ENCODE measurements around the gene IRF2. TPM values are rescaled to one million over a fixed set of nuclear protein-coding genes. Genes with fewer than 3 reads are reported as not detected.

IRF2 gene
- total RNA-seq, 1 donor from 2014 or later, result 34.0 TPM

GRCh38 chr4:184368290-184368689 is 106.1 kb downstream of the IRF2 start:
- ATAC-seq (no peak), DNase-seq (ENCODE audit: missing footprints) (no peak)
- intact Hi-C loops (cut with DNase I), result no loop called here

GRCh38 chr4:184364100-184364921 is 110.0 kb downstream of the IRF2 start:
- DNase-seq (ENCODE audit: missing footprints) (no peak), ATAC-seq (no peak)
- intact Hi-C loops (cut with DNase I), result no loop called here

- intact Hi-C loops (cut with DNase I), result no loop called here
- ATAC-seq, result no peak
- no peak for DNase-seq (ENCODE audit: missing footprints)
Observed at GRCh38 chr4:184363258-184363657, 111.1 kb downstream of the IRF2 start.

- intact Hi-C loops (cut with DNase I), result no loop called here
- DNase-seq (ENCODE audit: missing footprints) (no peak), ATAC-seq (no peak)
Observed at GRCh38 chr4:184362396-184362795, 112.0 kb downstream of the IRF2 start.

GRCh38 chr4:184361443-184361842 is 112.9 kb downstream of the IRF2 start:
- no peak for ATAC-seq
- DNase-seq (ENCODE audit: missing footprints), result no peak
- intact Hi-C loops (cut with DNase I), result no loop called here

- intact Hi-C loops (cut with DNase I), result no loop called here
- DNase-seq (ENCODE audit: missing footprints), result no peak
Observed at GRCh38 chr4:184359888-184360287, 114.5 kb downstream of the IRF2 start.

GRCh38 chr4:184358521-184359232 is 115.7 kb downstream of the IRF2 start:
- ATAC-seq (no peak), DNase-seq (ENCODE audit: missing footprints) (no peak)
- intact Hi-C loops (cut with DNase I), result no loop called here

More at GRCh38 chr4:184359888-184360287, 114.5 kb downstream of the IRF2 start:
- ATAC-seq, result no peak

- no peak for ATAC-seq
- intact Hi-C loops (cut with DNase I), result no loop called here
- no peak for DNase-seq (ENCODE audit: missing footprints)
Observed at GRCh38 chr4:184357772-184358171, 116.6 kb downstream of the IRF2 start.

GRCh38 chr4:184357165-184357564 is 117.2 kb downstream of the IRF2 start:
- DNase-seq (ENCODE audit: missing footprints) (no peak), ATAC-seq (no peak)
- intact Hi-C loops (cut with DNase I), result no loop called here

- intact Hi-C loops (cut with DNase I), result no loop called here
- no peak for DNase-seq (ENCODE audit: missing footprints)
- ATAC-seq, result no peak
Observed at GRCh38 chr4:184356366-184356765, 118.0 kb downstream of the IRF2 start.

- ATAC-seq (no peak), DNase-seq (ENCODE audit: missing footprints) (no peak)
- intact Hi-C loops (cut with DNase I), result no loop called here
Observed at GRCh38 chr4:184355857-184356256, 118.5 kb downstream of the IRF2 start.

GRCh38 chr4:184355111-184355604 is 119.2 kb downstream of the IRF2 start:
- ATAC-seq, result peak; percentile 78
- DNase-seq (ENCODE audit: missing footprints), result peak; percentile 77
- intact Hi-C loops (cut with DNase I), result no loop called here

- intact Hi-C loops (cut with DNase I), result no loop called here
- no peak for ATAC-seq
- no peak for DNase-seq (ENCODE audit: missing footprints)
Observed at GRCh38 chr4:184352891-184353290, 121.5 kb downstream of the IRF2 start.

- no peak for ATAC-seq
- intact Hi-C loops (cut with DNase I), result no loop called here
- DNase-seq (ENCODE audit: missing footprints), result no peak
Observed at GRCh38 chr4:184351560-184352451, 122.5 kb downstream of the IRF2 start.

- ATAC-seq, result no peak
- intact Hi-C loops (cut with DNase I), result no loop called here
- no peak for DNase-seq (ENCODE audit: missing footprints)
Observed at GRCh38 chr4:184350964-184351363, 123.4 kb downstream of the IRF2 start.

GRCh38 chr4:184350213-184350817 is 124.0 kb downstream of the IRF2 start:
- intact Hi-C loops (cut with DNase I), result no loop called here
- ATAC-seq (no peak), DNase-seq (ENCODE audit: missing footprints) (no peak)

- no peak for DNase-seq (ENCODE audit: missing footprints)
- intact Hi-C loops (cut with DNase I), result no loop called here
Observed at GRCh38 chr4:184349283-184350039, 124.9 kb downstream of the IRF2 start.

More at GRCh38 chr4:184349283-184350039, 124.9 kb downstream of the IRF2 start:
- no peak for ATAC-seq
